MM.1S (cell line): ENCODE results near the gene PLEKHH2.

Experiments used
- DNase-seq: peaks from one replicate; pipeline ENCODE4 v3.0.0-alpha.2; 2015
- H2AFZ ChIP-seq: fragments of 300-600 bp; sonication (generic); 2 replicates; pipeline ENCODE4 v1.6.0; 2016; ENCODE audit warnings: antibody characterized with exemption, low read length
- H3F3A ChIP-seq: fragments of 300-600 bp; sonication (generic); 2 replicates; pipeline ENCODE4 v1.6.1; 2016; ENCODE audit warnings: mild to moderate bottlenecking, antibody characterized with exemption, low read length, moderate library complexity, mixed read lengths; ENCODE audit not compliant: insufficient read depth
- H3K27ac ChIP-seq: fragments of 300-600 bp; sonication (generic); 2 replicates; pipeline ENCODE4 v1.5.1; 2016; ENCODE audit warnings: mild to moderate bottlenecking, low read length
- H3K27me3 ChIP-seq: fragments of 300-600 bp; sonication (generic); replicated peaks from 2 replicates; pipeline ENCODE4 v1.6.0; 2016; ENCODE audit warnings: low read length; ENCODE audit not compliant: insufficient read depth
- H3K36me3 ChIP-seq: fragments of 300-600 bp; sonication (generic); replicated peaks from 2 replicates; pipeline ENCODE4 v1.6.1; 2016; ENCODE audit warnings: mild to moderate bottlenecking, low read length, mixed read lengths; ENCODE audit not compliant: insufficient read depth
- H3K4me1 ChIP-seq: fragments of 300-600 bp; sonication (generic); 2 replicates; pipeline ENCODE4 v1.6.1; 2016; ENCODE audit warnings: low read length, mixed read lengths
- H3K4me2 ChIP-seq: fragments of 300-600 bp; sonication (generic); 2 replicates; pipeline ENCODE4 v1.6.0; 2016; ENCODE audit warnings: low read depth, low read length
- H3K4me3 ChIP-seq: fragments of 300-600 bp; sonication (generic); 2 replicates; pipeline ENCODE4 v1.5.1; 2016; ENCODE audit warnings: low read length, mixed read lengths
- H3K79me2 ChIP-seq: fragments of 300-600 bp; sonication (generic); 2 replicates; pipeline ENCODE4 v1.6.1; 2016; ENCODE audit warnings: mixed run types, low read length, mixed read lengths
- H3K9ac ChIP-seq: fragments of 300-600 bp; sonication (generic); 2 replicates; pipeline ENCODE4 v1.6.1; 2016; ENCODE audit warnings: low read length, mixed read lengths
- H3K9me2 ChIP-seq: fragments of 300-600 bp; sonication (generic); replicated peaks from 2 replicates; pipeline ENCODE4 v1.6.1; 2016; ENCODE audit warnings: mild to moderate bottlenecking, low read length, mixed read lengths; ENCODE audit not compliant: insufficient read depth
- H3K9me3 ChIP-seq: fragments of 300-600 bp; sonication (generic); replicated peaks from 2 replicates; pipeline ENCODE4 v1.6.1; 2016; ENCODE audit warnings: mild to moderate bottlenecking, low read length, mixed read lengths; ENCODE audit not compliant: insufficient read depth
- H4K20me1 ChIP-seq: fragments of 300-600 bp; sonication (generic); 2 replicates; pipeline ENCODE4 v1.6.1; 2016; ENCODE audit warnings: mild to moderate bottlenecking, low read length, moderate library complexity, mixed read lengths; ENCODE audit not compliant: insufficient read depth
- CTCF ChIP-seq: fragments of 300-600 bp; sonication (generic); IDR thresholded peaks from 2 replicates; pipeline ENCODE4 v1.5.1; 2016; ENCODE audit warnings: antibody characterized with exemption, low read length, mixed read lengths
- EZH2 ChIP-seq: fragments of 300-600 bp; sonication (generic); optimal IDR thresholded peaks from 2 replicates; pipeline ENCODE3; 2017; ENCODE audit warnings: low read depth, mild to moderate bottlenecking, antibody characterized with exemption, low read length, mixed read lengths
- EZH2phosphoT487 ChIP-seq: fragments of 300-600 bp; sonication (generic); IDR thresholded peaks from 2 replicates; pipeline ENCODE4 v1.6.1; 2018; ENCODE audit warnings: antibody characterized with exemption, low read length

The PLEKHH2 gene

GRCh38 chr2:43653506-43653905, 16.4 kb downstream of the PLEKHH2 start:
- Histone ChIP-seq H3K36me3 (no peaks in the 10 kb centered on the region), H3K27me3 (no peaks in the 10 kb centered on the region), H3K4me3 (no peak overlapping the region), H2AFZ (no peak overlapping the region), H4K20me1 (no peaks in the 10 kb centered on the region), H3K9ac (no peak overlapping the region), H3F3A (no peaks in the 10 kb centered on the region), H3K9me3 (no peaks in the 10 kb centered on the region), H3K27ac (no peak overlapping the region), H3K9me2 (no peaks in the 10 kb centered on the region), H3K79me2 (no peaks in the 10 kb centered on the region), H3K4me2 (no peak overlapping the region), H3K4me1 (no peaks in the 10 kb centered on the region)
- no peak for TF ChIP-seq EZH2phosphoT487
- TF ChIP-seq EZH2, result no peak
- TF ChIP-seq CTCF, result no peak
- DNase-seq, result no peak

GRCh38 chr2:43657241-43657640, 20.2 kb downstream of the PLEKHH2 start:
- no peak overlapping the region for H3K27ac ChIP-seq

GRCh38 chr2:43675646-43676321, 38.7 kb downstream of the PLEKHH2 start:
- no peak for DNase-seq
- Histone ChIP-seq H3K9me3 (no peaks in the 10 kb centered on the region), H3K4me3 (no peak overlapping the region), H3K9me2 (no peaks in the 10 kb centered on the region), H3K4me2 (no peak overlapping the region), H3K79me2 (no peaks in the 10 kb centered on the region), H3K27ac (no peak overlapping the region), H3K4me1 (no peaks in the 10 kb centered on the region), H3K27me3 (no peaks in the 10 kb centered on the region), H3K36me3 (no peaks in the 10 kb centered on the region), H3F3A (no peaks in the 10 kb centered on the region), H2AFZ (no peak overlapping the region), H3K9ac (no peak overlapping the region), H4K20me1 (no peaks in the 10 kb centered on the region)
- TF ChIP-seq EZH2phosphoT487 (no peak), CTCF (no peak), EZH2 (no peak)

More at GRCh38 chr2:43657241-43657640, 20.2 kb downstream of the PLEKHH2 start:
- no peaks in the 10 kb centered on the region for H3K9me2 ChIP-seq
- no peaks in the 10 kb centered on the region for H3F3A ChIP-seq
- H3K4me3 ChIP-seq, result no peak overlapping the region
- H3K9ac ChIP-seq, result no peak overlapping the region
- DNase-seq, result no peak
- no peak overlapping the region for H2AFZ ChIP-seq
- H3K4me2 ChIP-seq, result no peak overlapping the region
- no peaks in the 10 kb centered on the region for H3K9me3 ChIP-seq
- no peaks in the 10 kb centered on the region for H3K36me3 ChIP-seq
- no peaks in the 10 kb centered on the region for H4K20me1 ChIP-seq
- H3K27me3 ChIP-seq, result no peaks in the 10 kb centered on the region
- H3K4me1 ChIP-seq, result no peaks in the 10 kb centered on the region
- TF ChIP-seq EZH2phosphoT487 (no peak), EZH2 (no peak), CTCF (no peak)
- no peaks in the 10 kb centered on the region for H3K79me2 ChIP-seq
